GM12878 (cell line): Measurements from ENCODE around the gene HSPB7. TPM values are rescaled to one million over a fixed set of nuclear protein-coding genes. Genes with fewer than 3 reads are reported as not detected.

Experiments used
- ATAC-seq: fragments of 200-7000 bp; cut with Tn5 transposase; 3 replicates; pipeline ENCODE4 v1.9.1; 2020; ENCODE audit warnings: mild to moderate bottlenecking, moderate library complexity
- BruUV-seq: library from RNA; stranded (reverse); fragments of 400-500 nt; replicated peaks from 2 replicates; lab custom pipeline; 2021; lab: Mats Ljungman, UMichigan
- CTCF ChIA-PET: fragments of 300-600 bp; sonication (Branson Sonifier 250); formaldehyde crosslinking; extraction: SDS; loops from one replicate; lab custom pipeline; 2021; ENCODE audit warnings: inconsistent platforms; lab: Yijun Ruan, JAX
- POLR2A ChIA-PET: fragments of 350-600 bp; formaldehyde crosslinking; extraction: SDS; loops from one replicate; lab custom pipeline; 2021; ENCODE audit warnings: inconsistent platforms; lab: Charles Lee
- RAD21 ChIA-PET: fragments of 300-600 bp; sonication (Branson Sonifier 250); formaldehyde crosslinking; loops from one replicate; lab custom pipeline; 2023; ENCODE audit warnings: antibody characterized with exemption; ENCODE audit not compliant: unreplicated experiment; lab: Charles Lee
- SMC1A ChIA-PET: fragments of 300-600 bp; sonication (Branson Sonifier 250); formaldehyde crosslinking; loops from one replicate; lab custom pipeline; 2023; ENCODE audit not compliant: unreplicated experiment, uncharacterized antibody; lab: Charles Lee
- DNase-seq: peaks from one replicate; pipeline ENCODE4 v3.0.0-alpha.2; 2011; ENCODE audit warnings: low read depth, low spot score
- FAIRE-seq: peaks from 3 replicates; lab custom pipeline; 2011; peaks lifted over from hg19 to GRCh38; lab: Jason Lieb, UNC
- H2AFZ ChIP-seq: 2 replicates; pipeline ENCODE4 v1.6.0; 2011; ENCODE audit warnings: low read depth, low read length, control low read depth; ENCODE audit not compliant: control insufficient read depth
- H3K27ac ChIP-seq: 2 replicates; pipeline ENCODE4 v1.5.1; 2011; ENCODE audit warnings: control low read depth; ENCODE audit not compliant: control insufficient read depth, insufficient read depth
- H3K27me3 ChIP-seq, 2 experiments: replicated peaks in 1 of 2; 2 replicates each; pipeline versions ENCODE4 v1.6.0 to v1.6.1; 2011; ENCODE audit warnings: low read length in 1 of 2; ENCODE audit not compliant: control insufficient read depth in 2 of 2, insufficient read depth in 2 of 2
- H3K36me3 ChIP-seq, 2 experiments: 2 replicates each; pipeline ENCODE4 v1.5.1; 2011; ENCODE audit warnings: low read length in 1 of 2; ENCODE audit not compliant: control insufficient read depth in 2 of 2, insufficient read depth in 2 of 2
- H3K4me1 ChIP-seq: 2 replicates; pipeline ENCODE4 v1.6.1; 2011; ENCODE audit warnings: mild to moderate bottlenecking, low read length, moderate library complexity, mixed read lengths; ENCODE audit not compliant: control insufficient read depth, insufficient read depth
- H3K4me2 ChIP-seq: 2 replicates; pipeline ENCODE4 v1.6.0; 2011; ENCODE audit warnings: control low read depth; ENCODE audit not compliant: control insufficient read depth, insufficient read depth
- H3K4me3 ChIP-seq: fragments of 200-600 bp; sonication (generic); 2 replicates; pipeline ENCODE4 v1.5.1; 2016
- H3K79me2 ChIP-seq: 2 replicates; pipeline ENCODE4 v1.6.0; 2011; ENCODE audit warnings: low read length; ENCODE audit not compliant: control insufficient read depth, insufficient read depth
- H3K9ac ChIP-seq: 2 replicates; pipeline ENCODE4 v1.8.0; 2011; ENCODE audit warnings: low read length, control low read depth, mixed read lengths; ENCODE audit not compliant: control insufficient read depth, insufficient read depth
- H3K9me3 ChIP-seq: replicated peaks from 3 replicates; pipeline ENCODE4 v1.5.1; 2011; ENCODE audit warnings: mild to moderate bottlenecking, low read length; ENCODE audit not compliant: control insufficient read depth, insufficient read depth
- H4K20me1 ChIP-seq: 2 replicates; pipeline ENCODE4 v1.6.0; 2011; ENCODE audit not compliant: control insufficient read depth, insufficient read depth
- BHLHE40 ChIP-seq, 2 experiments: fragments of 450-650 bp in 1 of 2; IDR thresholded peaks; 2 replicates each; pipeline ENCODE4 v1.6.1; 2011 to 2017; ENCODE audit warnings: low read depth in 2 of 2, borderline replicate concordance in 1 of 2, improper control_type of control experiment in 1 of 2, low read length in 1 of 2, mild to moderate bottlenecking in 1 of 2
- CBFB ChIP-seq: IDR thresholded peaks from 2 replicates; pipeline ENCODE4 v1.6.1; 2016; ENCODE audit warnings: antibody characterized with exemption, low read depth
- CHD2 ChIP-seq: IDR thresholded peaks from 2 replicates; pipeline ENCODE4 v1.6.1; 2011; ENCODE audit warnings: low read depth, low read length, improper control_type of control experiment, borderline replicate concordance
- CREB1 ChIP-seq: IDR thresholded peaks from 2 replicates; pipeline ENCODE4 v1.6.1; 2012; ENCODE audit warnings: low read depth, mild to moderate bottlenecking, inconsistent platforms
- CUX1 ChIP-seq: IDR thresholded peaks from 2 replicates; pipeline ENCODE4 v1.6.1; 2012; ENCODE audit warnings: improper control_type of control experiment, low read depth, low read length; ENCODE audit not compliant: insufficient replicate concordance
- IKZF1 ChIP-seq: fragments of 450-650 bp; conservative IDR thresholded peaks from 2 replicates; pipeline ENCODE4 v1.6.1; 2017; ENCODE audit warnings: antibody characterized with exemption, mild to moderate bottlenecking
- IRF3 ChIP-seq: fragments of 450-650 bp; IDR thresholded peaks from 2 replicates; pipeline ENCODE4 v1.6.1; 2014; ENCODE audit warnings: mild to moderate bottlenecking
- MAX ChIP-seq: IDR thresholded peaks from 2 replicates; pipeline ENCODE4 v1.6.1; 2012; ENCODE audit warnings: low read depth, low read length, improper control_type of control experiment
- PAX5 ChIP-seq: IDR thresholded peaks from 2 replicates; pipeline ENCODE4 v1.6.1; 2011; ENCODE audit warnings: low read depth, low read length, borderline replicate concordance
- RB1 ChIP-seq: fragments of 450-650 bp; formaldehyde crosslinking; IDR thresholded peaks from 2 replicates; pipeline ENCODE4 v1.6.1; 2017; ENCODE audit warnings: mild to moderate bottlenecking, borderline replicate concordance
- SMAD5 ChIP-seq: IDR thresholded peaks from 2 replicates; pipeline ENCODE4 v1.6.1; 2016; ENCODE audit warnings: antibody characterized with exemption, low read depth
- STAT1 ChIP-seq: fragments of 450-650 bp; conservative IDR thresholded peaks from 2 replicates; pipeline ENCODE4 v1.6.1; 2014; ENCODE audit warnings: antibody characterized with exemption, mild to moderate bottlenecking
- STAT3 ChIP-seq: IDR thresholded peaks from 2 replicates; pipeline ENCODE4 v1.6.1; 2011; ENCODE audit warnings: low read depth, low read length, improper control_type of control experiment
- TCF12 ChIP-seq: IDR thresholded peaks from 2 replicates; pipeline ENCODE4 v1.6.1; 2011; ENCODE audit warnings: low read depth, mild to moderate bottlenecking, low read length
- YY1 ChIP-seq: IDR thresholded peaks from 2 replicates; pipeline ENCODE4 v1.6.1; 2011; ENCODE audit warnings: low read depth, mild to moderate bottlenecking, low read length
- ZNF24 ChIP-seq: fragments of 450-650 bp; IDR thresholded peaks from 2 replicates; pipeline ENCODE4 v1.6.1; 2017; ENCODE audit warnings: antibody characterized with exemption, mild to moderate bottlenecking
- WGBS: methylation state at CpG from one replicate; pipeline ENCODE4 v1.1.6; 2016; ENCODE audit warnings: low lambda C conversion rate; ENCODE audit not compliant: insufficient replicate concordance, insufficient coverage; ENCODE audit errors: missing lambda C conversion rate; 5-methylcytosine and 5-hydroxymethylcytosine counted together
- in situ Hi-C: fragments of 300-500 bp; cut with MboI; formaldehyde crosslinking; loops from 9 replicates; pipeline ENCODE4 v1.14.3; 2018; ENCODE audit warnings: mixed read lengths
- intact Hi-C: fragments of 100-400 bp; cut with micrococcal nuclease; formaldehyde crosslinking; loops from one replicate; pipeline ENCODE4 v1.14.2; 2022; ENCODE audit not compliant: unreplicated experiment
- polyA plus RNA-seq, 11 experiments: library from polyadenylated mRNA; depleted of rRNA in 4 of 11; unstranded in 6 of 11; stranded (reverse) in 5 of 11; fragments of >200 nt; fragmentation: Nextera tagmentation in 4 of 11; fragmentation: Illumina TruSeq in 1 of 11; extraction: Ambion mirVana in 4 of 11; extraction: Trizol in 1 of 11; gene quantifications; 1 replicate in 1 of 11; 2 replicates in 10 of 11; pipeline versions ENCODE4 v1.2.1 to v1.2.3, GENCODE V29; 2011 to 2016; ENCODE audit warnings: inconsistent platforms in 2 of 11, missing spikeins in 2 of 11, low read depth in 1 of 11
- total RNA-seq, 4 experiments: library from RNA; depleted of rRNA in 3 of 4; stranded (reverse); fragments of >200 nt in 3 of 4; fragmentation: Illumina TruSeq in 1 of 4; extraction: Trizol in 1 of 4; gene quantifications; 2 replicates each; pipeline versions ENCODE4 v1.2.1 to v1.2.3, GENCODE V29; 2013 to 2021

HSPB7 gene
- total and polyA plus RNA-seq, 10 of the 15 experiments (the other 5 are each of a cell fraction or from before 2014, with no cell fraction given): 0.34 TPM; not detected in 9

- POLR2A ChIA-PET: interaction anchor here (0.5 to 3.5 kb wide), 11 partner anchors 10 to 161 kb away, joined by 3 to 45 read pairs (median 5); partner anchors contain the start of gene SPEN
- CTCF ChIA-PET: interaction anchor here (0.6 to 5.1 kb wide), 9 partner anchors 13 to 184 kb away, joined by 3 to 68 read pairs (median 6); partner anchors contain the start of gene SRARP
- Histone ChIP-seq H3K4me1 (peaks cover 4% of the 10 kb centered on the region), H3K36me3 (peaks cover 5 to 12% of the 10 kb centered on the region in 2 experiments; a peak in 3 of 4 replicates), H3K9ac (peak within 1 kb of the TSS; percentile 70), H3K4me2 (peak within 1 kb of the TSS; percentile 75), H3K27me3 (no peaks in the 10 kb centered on the region), H3K9me3 (peaks cover 5% of the 10 kb centered on the region; the same call in 2 of the 3 replicates), H4K20me1 (no peaks in the 10 kb centered on the region), H2AFZ (peak within 1 kb of the TSS; percentile 84), H3K4me3 (peak within 1 kb of the TSS; percentile 95), H3K79me2 (peaks cover 20% of the 10 kb centered on the region), H3K27ac (peak within 1 kb of the TSS; percentile 80)
- in situ Hi-C loops: no loop called here
- intact Hi-C loops: loop anchor here (1.0 to 10.0 kb wide), 3 partner anchors 10 to 451 kb away; partner anchors contain the start of genes CASP9 and DNAJC16
- RAD21 ChIA-PET: interaction anchor here (0.7 to 5.3 kb wide), 14 partner anchors 10 to 161 kb away, joined by 3 to 116 read pairs (median 10); partner anchors contain the start of gene SPEN
- FAIRE-seq: peak; percentile 91
- SMC1A ChIA-PET: interaction anchor here (0.5 to 5.0 kb wide), 21 partner anchors 10 to 273 kb away, joined by 3 to 53 read pairs (median 6); partner anchors contain the start of gene SRARP
- WGBS: 8% methylated on average over 38 of the region's 47 CpGs
- no TSS peak for BruUV-seq
- peak; percentile 79 for DNase-seq
- ATAC-seq: peak; percentile 82
- TF ChIP-seq PAX5 (peak; percentile 47; the same call in 1 of the 2 replicates), CUX1 (no peak), STAT1 (peak; percentile 40; the same call in 1 of the 2 replicates), ZNF24 (0 out of 2 replicates have a peak, but pooled peaks have one; percentile 4), CREB1 (peak; percentile 82), TCF12 (0 out of 2 replicates have a peak, but pooled peaks have one; percentile 36), SMAD5 (peak; percentile 34; the same call in 1 of the 2 replicates), YY1 (peak; percentile 100), IKZF1 (peak; percentile 100), CBFB (0 out of 2 replicates have a peak, but pooled peaks have one; percentile 39), CHD2 (peak; percentile 82), MAX (no peak), RB1 (no peak; the same call in 1 of the 2 replicates), STAT3 (no peak), BHLHE40 (IDR thresholded peaks at IDR 0.05; ENCODE audit: borderline replicate concordance in 1 of 2, low read depth in 2 of 2, low read length in 1 of 2) (peak in 1 of 2 experiments; percentile 64; a peak in 2 of 4 replicates), IRF3 (no peak)
Measured at GRCh38 chr1:15975805-15976680, 41.8 kb downstream of the HSPB7 start, which contains the start of gene ZBTB17. Gene ZBTB17, minus strand, starts transcription at chr1:15976101. Its CDS starts 27,606 bp downstream, at chr1:15948495.
